ENCODE data around the gene ZNF33B.
"Not testable (repeated sequence)": the region's sequence is repeated elsewhere in the genome, so short reads cannot be mapped to it uniquely, and the experiment has no call there.

ZNF33B gene

GRCh38 chr10:42556931-42557330 is 81.4 kb downstream of the ZNF33B start:
- no peaks in the 10 kb centered on the region for H3K9me3 ChIP-seq (ENCODE audit: low read length)
- no peaks in the 10 kb centered on the region for H3K9me2 ChIP-seq (ENCODE audit: low read depth, low read length)
- TF ChIP-seq, protein P1, sequence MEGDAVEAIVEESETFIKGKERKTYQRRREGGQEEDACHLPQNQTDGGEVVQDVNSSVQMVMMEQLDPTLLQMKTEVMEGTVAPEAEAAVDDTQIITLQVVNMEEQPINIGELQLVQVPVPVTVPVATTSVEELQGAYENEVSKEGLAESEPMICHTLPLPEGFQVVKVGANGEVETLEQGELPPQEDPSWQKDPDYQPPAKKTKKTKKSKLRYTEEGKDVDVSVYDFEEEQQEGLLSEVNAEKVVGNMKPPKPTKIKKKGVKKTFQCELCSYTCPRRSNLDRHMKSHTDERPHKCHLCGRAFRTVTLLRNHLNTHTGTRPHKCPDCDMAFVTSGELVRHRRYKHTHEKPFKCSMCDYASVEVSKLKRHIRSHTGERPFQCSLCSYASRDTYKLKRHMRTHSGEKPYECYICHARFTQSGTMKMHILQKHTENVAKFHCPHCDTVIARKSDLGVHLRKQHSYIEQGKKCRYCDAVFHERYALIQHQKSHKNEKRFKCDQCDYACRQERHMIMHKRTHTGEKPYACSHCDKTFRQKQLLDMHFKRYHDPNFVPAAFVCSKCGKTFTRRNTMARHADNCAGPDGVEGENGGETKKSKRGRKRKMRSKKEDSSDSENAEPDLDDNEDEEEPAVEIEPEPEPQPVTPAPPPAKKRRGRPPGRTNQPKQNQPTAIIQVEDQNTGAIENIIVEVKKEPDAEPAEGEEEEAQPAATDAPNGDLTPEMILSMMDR (IDR thresholded peaks at IDR 0.05; ENCODE audit: low read length): no peak
- no peak for TF ChIP-seq EZH2 (IDR thresholded peaks at IDR 0.05; ENCODE audit: borderline replicate concordance, low read length)
- H3K4me2 ChIP-seq (ENCODE audit: low read length): no peak overlapping the region
- H3K79me2 ChIP-seq (ENCODE audit: insufficient read depth, low read length): 0 out of 2 replicates have a peak, but pooled peaks cover 1% of the 10 kb centered on the region
- H3K9ac ChIP-seq (ENCODE audit: low read length): no peak overlapping the region
- H3K36me3 ChIP-seq (ENCODE audit: insufficient read depth, low read length): no peaks in the 10 kb centered on the region
- no peak overlapping the region for H2AFZ ChIP-seq (ENCODE audit: low read length)
- no peaks in the 10 kb centered on the region for H4K20me1 ChIP-seq (ENCODE audit: insufficient read depth, low read length)
- peaks cover 35% of the 10 kb centered on the region for H3K4me1 ChIP-seq (ENCODE audit: insufficient read depth, low read length, severe bottlenecking)
- no peak overlapping the region for H3K27ac ChIP-seq (ENCODE audit: low read depth, low read length, poor library complexity, severe bottlenecking)
- no peak overlapping the region for H3K4me3 ChIP-seq (ENCODE audit: low read depth, low read length, poor library complexity, severe bottlenecking)
- no peaks in the 10 kb centered on the region for H3K27me3 ChIP-seq (ENCODE audit: insufficient read depth, low read length)
- no peaks in the 10 kb centered on the region for H3F3A ChIP-seq (ENCODE audit: insufficient read depth, low read length)

DNA sequence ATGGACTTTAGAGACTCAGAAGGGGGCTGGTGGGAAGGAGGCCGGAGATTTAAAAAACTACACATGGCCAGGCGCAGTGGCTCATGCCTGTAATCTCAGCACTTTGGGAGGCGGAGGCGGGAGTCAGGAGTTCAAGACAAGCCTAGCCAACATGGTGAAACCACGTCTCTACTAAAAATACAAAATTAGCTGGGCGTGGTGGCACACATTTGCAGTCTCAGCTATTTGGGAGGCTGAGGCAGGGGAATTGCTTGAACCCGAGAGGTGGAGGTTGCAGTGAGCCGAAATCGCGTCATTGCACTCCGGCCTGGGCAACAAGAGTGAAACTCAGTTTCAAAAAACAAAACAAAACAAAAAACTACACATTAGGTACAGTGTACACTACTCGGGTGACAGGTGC is 84.8 kb downstream of the ZNF33B start:
- H3K9me3 ChIP-seq (ENCODE audit: low read length); H3K9me2 ChIP-seq (ENCODE audit: low read depth, low read length); H4K20me1 ChIP-seq (ENCODE audit: insufficient read depth, low read length); H3K27me3 ChIP-seq (ENCODE audit: insufficient read depth, low read length); H3K27ac ChIP-seq (ENCODE audit: low read depth, low read length, poor library complexity, severe bottlenecking); H3K79me2 ChIP-seq (ENCODE audit: insufficient read depth, low read length); H3F3A ChIP-seq (ENCODE audit: insufficient read depth, low read length): not testable (repeated sequence)
- Histone ChIP-seq H3K4me1 (ENCODE audit: insufficient read depth, low read length, severe bottlenecking) (peaks cover 40% of the 10 kb centered on the region), H3K36me3 (ENCODE audit: insufficient read depth, low read length) (peaks cover 28% of the 10 kb centered on the region), H3K4me3 (ENCODE audit: low read depth, low read length, poor library complexity, severe bottlenecking) (peak overlapping the region; percentile 83), H3K9ac (ENCODE audit: low read length) (peak overlapping the region; percentile 64; the same call in 1 of the 2 replicates), H2AFZ (ENCODE audit: low read length) (peak overlapping the region; percentile 84; the same call in 1 of the 2 replicates), H3K4me2 (ENCODE audit: low read length) (peak overlapping the region; percentile 89)

GRCh38 chr10:42553064-42553407 is 85.3 kb downstream of the ZNF33B start:
- no peaks in the 10 kb centered on the region for H3K9me2 ChIP-seq (ENCODE audit: low read depth, low read length)
- peak overlapping the region; percentile 83 for H3K4me3 ChIP-seq (ENCODE audit: low read depth, low read length, poor library complexity, severe bottlenecking)
- 0 out of 2 replicates have a peak, but pooled peaks cover 3% of the 10 kb centered on the region for H3K79me2 ChIP-seq (ENCODE audit: insufficient read depth, low read length)
- peak overlapping the region; percentile 15 for H3K27ac ChIP-seq (ENCODE audit: low read depth, low read length, poor library complexity, severe bottlenecking)
- peaks cover 33% of the 10 kb centered on the region for H3K36me3 ChIP-seq (ENCODE audit: insufficient read depth, low read length)
- no peaks in the 10 kb centered on the region for H4K20me1 ChIP-seq (ENCODE audit: insufficient read depth, low read length)
- no peaks in the 10 kb centered on the region for H3K27me3 ChIP-seq (ENCODE audit: insufficient read depth, low read length)
- peak overlapping the region; percentile 84; the same call in 1 of the 2 replicates for H2AFZ ChIP-seq (ENCODE audit: low read length)
- peak overlapping the region; percentile 89 for H3K4me2 ChIP-seq (ENCODE audit: low read length)
- H3K9me3 ChIP-seq (ENCODE audit: low read length): no peaks in the 10 kb centered on the region
- H3K4me1 ChIP-seq (ENCODE audit: insufficient read depth, low read length, severe bottlenecking): peaks cover 40% of the 10 kb centered on the region
- peak overlapping the region; percentile 64 for H3K9ac ChIP-seq (ENCODE audit: low read length)
- no peaks in the 10 kb centered on the region for H3F3A ChIP-seq (ENCODE audit: insufficient read depth, low read length)
- TF ChIP-seq, protein P1 (IDR thresholded peaks at IDR 0.05; ENCODE audit: low read length): no peak
- no peak for TF ChIP-seq EZH2 (IDR thresholded peaks at IDR 0.05; ENCODE audit: borderline replicate concordance, low read length)

Measured in OCI-LY1 (cell line).